ENCODE measurements around the gene GRIP2.

The GRIP2 gene

DNA sequence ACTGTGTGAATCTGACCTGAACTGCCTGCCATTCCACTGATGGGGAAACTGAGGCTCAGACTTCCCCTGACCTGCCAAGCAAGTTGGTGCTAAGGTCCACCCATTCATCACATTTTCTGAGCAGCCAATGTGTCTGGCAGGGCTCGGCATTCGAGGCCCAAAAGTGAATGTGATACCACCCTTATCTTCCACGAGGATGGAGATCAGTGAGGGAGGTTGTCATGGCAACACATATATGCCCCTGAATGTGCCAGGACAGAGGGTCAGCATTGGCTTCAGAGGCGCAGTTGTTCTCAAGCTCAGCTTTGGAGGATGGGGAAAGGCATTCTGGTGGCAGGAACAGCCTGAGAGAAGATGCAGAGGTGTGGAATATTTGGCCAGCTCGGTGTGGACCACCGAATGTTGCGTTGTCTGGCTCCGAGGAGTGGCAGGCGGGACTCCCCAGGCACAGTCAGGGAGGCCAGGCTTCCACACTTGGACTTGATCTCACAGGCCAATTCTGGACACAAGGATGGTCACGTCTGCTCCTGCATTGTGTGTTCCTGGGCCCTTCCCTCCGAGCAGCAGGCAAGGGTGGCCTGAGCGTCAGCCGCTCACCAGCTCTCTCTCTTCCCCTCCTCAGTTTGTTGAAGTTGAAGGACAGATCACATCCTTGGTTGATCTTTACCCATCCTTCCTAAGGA is 63.4 kb downstream of the GRIP2 start:
- TF ChIP-seq, protein P1, sequence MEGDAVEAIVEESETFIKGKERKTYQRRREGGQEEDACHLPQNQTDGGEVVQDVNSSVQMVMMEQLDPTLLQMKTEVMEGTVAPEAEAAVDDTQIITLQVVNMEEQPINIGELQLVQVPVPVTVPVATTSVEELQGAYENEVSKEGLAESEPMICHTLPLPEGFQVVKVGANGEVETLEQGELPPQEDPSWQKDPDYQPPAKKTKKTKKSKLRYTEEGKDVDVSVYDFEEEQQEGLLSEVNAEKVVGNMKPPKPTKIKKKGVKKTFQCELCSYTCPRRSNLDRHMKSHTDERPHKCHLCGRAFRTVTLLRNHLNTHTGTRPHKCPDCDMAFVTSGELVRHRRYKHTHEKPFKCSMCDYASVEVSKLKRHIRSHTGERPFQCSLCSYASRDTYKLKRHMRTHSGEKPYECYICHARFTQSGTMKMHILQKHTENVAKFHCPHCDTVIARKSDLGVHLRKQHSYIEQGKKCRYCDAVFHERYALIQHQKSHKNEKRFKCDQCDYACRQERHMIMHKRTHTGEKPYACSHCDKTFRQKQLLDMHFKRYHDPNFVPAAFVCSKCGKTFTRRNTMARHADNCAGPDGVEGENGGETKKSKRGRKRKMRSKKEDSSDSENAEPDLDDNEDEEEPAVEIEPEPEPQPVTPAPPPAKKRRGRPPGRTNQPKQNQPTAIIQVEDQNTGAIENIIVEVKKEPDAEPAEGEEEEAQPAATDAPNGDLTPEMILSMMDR (IDR thresholded peaks at IDR 0.05; ENCODE audit: low read depth, low read length): no peak
- no peak for DNase-seq (ENCODE audit: low read depth in 2 of 2)
- no peak overlapping the region for H3K4me3 ChIP-seq (replicated peaks in 1 of 2; ENCODE audit: low read depth in 2 of 2, low read length in 2 of 2)

- DNase-seq (ENCODE audit: low read depth in 2 of 2): no peak
- H3K4me3 ChIP-seq (replicated peaks in 1 of 2; ENCODE audit: low read depth in 2 of 2, low read length in 2 of 2): no peak overlapping the region
- TF ChIP-seq, protein P1 (IDR thresholded peaks at IDR 0.05; ENCODE audit: low read depth, low read length): no peak
Observed at GRCh38 chr3:14475621-14476020, 64.5 kb downstream of the GRIP2 start.

DNA sequence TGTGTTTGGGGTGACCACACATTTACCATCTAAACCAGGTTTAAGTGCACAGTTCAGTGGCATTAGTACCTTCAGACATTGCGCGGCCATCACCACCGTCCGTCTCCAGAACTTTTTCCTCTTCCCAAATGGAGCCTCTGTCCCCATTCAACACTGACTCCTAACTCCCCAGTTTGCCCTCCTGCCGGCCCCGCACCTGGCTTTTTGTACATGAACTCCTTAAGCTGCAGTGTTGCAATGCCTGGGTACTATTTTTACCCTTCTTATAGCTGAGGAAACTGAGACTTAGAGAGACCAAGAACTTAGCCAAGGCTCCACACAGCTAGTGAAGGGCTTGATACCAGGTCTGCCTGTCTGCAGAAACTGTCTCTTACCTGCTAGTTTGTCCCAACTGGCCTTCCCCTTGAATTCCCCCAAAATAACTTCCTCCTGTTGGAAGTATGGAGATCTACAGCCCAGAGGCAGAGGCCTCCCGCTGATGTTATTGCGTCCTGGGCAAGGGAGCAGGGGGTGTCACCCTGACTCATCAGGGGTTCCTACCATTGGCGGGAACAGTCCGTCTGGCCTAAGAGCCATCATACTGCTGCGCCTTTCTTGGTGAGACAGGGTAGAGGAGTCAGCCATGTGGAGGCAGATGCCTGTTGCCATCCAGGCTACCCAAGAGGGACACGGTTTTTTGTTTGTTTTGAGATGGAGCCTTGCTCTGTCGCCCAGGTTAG is 65.6 kb downstream of the GRIP2 start:
- no peak for DNase-seq (ENCODE audit: low read depth in 2 of 2)
- H3K4me3 ChIP-seq (replicated peaks in 1 of 2; ENCODE audit: low read depth in 2 of 2, low read length in 2 of 2): no peak overlapping the region
- TF ChIP-seq, protein P1 (IDR thresholded peaks at IDR 0.05; ENCODE audit: low read depth, low read length): no peak

GRCh38 chr3:14473411-14473891 is 66.7 kb downstream of the GRIP2 start:
- no peak for DNase-seq (ENCODE audit: low read depth in 2 of 2)
- no peak overlapping the region for H3K4me3 ChIP-seq (replicated peaks in 1 of 2; ENCODE audit: low read depth in 2 of 2, low read length in 2 of 2)
- TF ChIP-seq, protein P1 (IDR thresholded peaks at IDR 0.05; ENCODE audit: low read depth, low read length): no peak

DNA sequence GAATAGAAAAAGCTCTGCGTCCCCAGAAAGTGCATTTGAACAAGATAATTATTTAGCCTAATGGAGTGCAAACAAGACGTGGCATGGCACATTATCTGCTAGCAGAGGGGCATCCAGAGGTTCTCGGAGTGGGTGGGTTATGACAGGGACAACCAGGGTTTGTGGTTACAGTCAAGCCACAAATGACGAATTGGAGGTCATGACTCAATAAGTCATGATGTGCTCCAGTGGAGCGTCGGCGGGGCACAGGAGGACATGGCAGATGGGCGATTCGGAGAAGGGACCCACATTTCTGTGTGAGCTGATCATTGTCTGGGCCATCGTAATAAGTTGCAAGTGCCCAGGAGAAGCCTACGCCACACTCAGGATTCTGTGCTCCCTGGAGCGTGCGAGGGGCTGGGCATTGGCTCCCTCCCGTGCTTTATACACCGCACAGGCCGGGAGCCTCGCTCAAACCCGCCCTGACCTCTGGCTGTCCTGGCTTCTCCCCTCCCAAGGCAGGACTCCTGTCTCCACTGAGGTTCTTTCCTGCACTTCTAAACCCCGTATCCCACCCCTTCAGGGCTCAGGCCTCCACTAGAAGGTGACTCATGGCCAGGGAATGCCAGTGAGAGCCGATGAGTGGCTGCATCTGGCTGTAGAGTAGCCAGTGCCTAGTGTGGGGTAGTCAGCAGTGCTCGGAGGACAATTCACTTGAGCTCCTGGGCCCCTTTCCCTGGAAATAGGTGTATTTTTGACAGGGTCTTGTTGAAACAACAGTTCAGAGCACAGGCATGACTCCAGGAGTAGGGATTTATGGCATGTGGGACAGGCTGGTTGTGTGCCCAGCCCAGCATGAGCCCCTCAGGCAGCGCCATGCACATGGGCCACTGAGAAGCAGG is 67.4 kb downstream of the GRIP2 start:
- TF ChIP-seq, protein P1 (IDR thresholded peaks at IDR 0.05; ENCODE audit: low read depth, low read length): no peak
- no peak overlapping the region for H3K4me3 ChIP-seq (replicated peaks in 1 of 2; ENCODE audit: low read depth in 2 of 2, low read length in 2 of 2)
- DNase-seq (ENCODE audit: low read depth in 2 of 2): peak; percentile 88 to 91

- DNase-seq (ENCODE audit: low read depth in 2 of 2): no peak
- TF ChIP-seq, protein P1 (IDR thresholded peaks at IDR 0.05; ENCODE audit: low read depth, low read length): no peak
- no peak overlapping the region for H3K4me3 ChIP-seq (replicated peaks in 1 of 2; ENCODE audit: low read depth in 2 of 2, low read length in 2 of 2)
Observed at GRCh38 chr3:14471690-14472089, 68.5 kb downstream of the GRIP2 start.
